GM12872 (cell line): Measurements from ENCODE around the gene RBFOX2.

Source experiments
- CTCF ChIP-seq: IDR thresholded peaks from 3 replicates; pipeline ENCODE4 v1.5.1; 2011; ENCODE audit warnings: low read depth, mild to moderate bottlenecking, low read length, moderate library complexity; ENCODE audit not compliant: insufficient read depth

RBFOX2 gene

GRCh38 chr22:35957589-35957988 lies 71.0 kb downstream of the RBFOX2 start:
- no peak for TF ChIP-seq CTCF

- TF ChIP-seq CTCF = no peak
Observed at GRCh38 chr22:35956850-35957249, 71.8 kb downstream of the RBFOX2 start.

GRCh38 chr22:35955546-35955945 lies 73.1 kb downstream of the RBFOX2 start:
- TF ChIP-seq CTCF = no peak

GRCh38 chr22:35952576-35952975 lies 76.0 kb downstream of the RBFOX2 start:
- no peak for TF ChIP-seq CTCF

GRCh38 chr22:35950262-35950661 lies 78.4 kb downstream of the RBFOX2 start:
- TF ChIP-seq CTCF = no peak

- TF ChIP-seq CTCF = no peak
Observed at GRCh38 chr22:35949243-35949642, 79.4 kb downstream of the RBFOX2 start.

- no peak for TF ChIP-seq CTCF
Observed at GRCh38 chr22:35947794-35948425, 80.7 kb downstream of the RBFOX2 start.
